SK-N-SH treated with all-trans-retinoic acid at 6 μM for 48 hours (cell line): ENCODE data around the gene MMP28.

Experiments used
- ARNTL ChIP-seq: fragments of 450-650 bp; formaldehyde crosslinking; IDR thresholded peaks from 2 replicates; pipeline ENCODE4 v1.5.0; 2020; ENCODE audit warnings: low read depth, mild to moderate bottlenecking, moderate library complexity, borderline replicate concordance
- CREB5 ChIP-seq: fragments of 250-450 bp; sonication (Bioruptor Pico); IDR thresholded peaks from 2 replicates; pipeline ENCODE4 v1.5.1; 2020; ENCODE audit warnings: low read depth, mild to moderate bottlenecking, moderate library complexity
- ESRRG ChIP-seq: fragments of 250-450 bp; sonication (Bioruptor Pico); IDR thresholded peaks from 2 replicates; pipeline ENCODE4 v1.6.1; 2021; ENCODE audit warnings: mild to moderate bottlenecking
- GLIS3 ChIP-seq: fragments of 250-450 bp; sonication (Bioruptor Pico); IDR thresholded peaks from 2 replicates; pipeline ENCODE4 v1.5.0; 2020; ENCODE audit warnings: mild to moderate bottlenecking, moderate library complexity
- PATZ1 ChIP-seq: fragments of 250-450 bp; sonication (Bioruptor Pico); IDR thresholded peaks from 2 replicates; pipeline ENCODE4 v1.8.0; 2020; ENCODE audit warnings: mild to moderate bottlenecking, moderate library complexity, borderline replicate concordance
- POU6F1 ChIP-seq: fragments of 250-450 bp; sonication (Bioruptor Pico); IDR thresholded peaks from 2 replicates; pipeline ENCODE4 v1.8.0; 2021; ENCODE audit warnings: low read depth, mild to moderate bottlenecking, moderate library complexity, borderline replicate concordance
- PPARA ChIP-seq: fragments of 250-450 bp; sonication (Bioruptor Pico); IDR thresholded peaks from 2 replicates; pipeline ENCODE4 v1.5.0; 2020; ENCODE audit warnings: mild to moderate bottlenecking, borderline replicate concordance
- SNAI2 ChIP-seq: fragments of 250-450 bp; sonication (Bioruptor Pico); IDR thresholded peaks from 2 replicates; pipeline ENCODE4 v1.5.0; 2020; ENCODE audit warnings: mild to moderate bottlenecking, moderate library complexity
- TCF4 ChIP-seq: fragments of 250-450 bp; sonication (Bioruptor Pico); IDR thresholded peaks from 2 replicates; pipeline ENCODE4 v1.8.0; 2021; ENCODE audit warnings: mild to moderate bottlenecking, moderate library complexity, borderline replicate concordance
- TSHZ2 ChIP-seq: fragments of 250-450 bp; sonication (Bioruptor Pico); IDR thresholded peaks from 2 replicates; pipeline ENCODE4 v1.5.0; 2020; ENCODE audit warnings: mild to moderate bottlenecking, moderate library complexity
- ZFP3 ChIP-seq: fragments of 250-450 bp; sonication (Bioruptor Pico); IDR thresholded peaks from 2 replicates; pipeline ENCODE4 v1.5.0; 2020; ENCODE audit warnings: mild to moderate bottlenecking, moderate library complexity
- ZFP30 ChIP-seq: fragments of 450-650 bp; formaldehyde crosslinking; IDR thresholded peaks from 2 replicates; pipeline ENCODE4 v1.5.0; 2022; ENCODE audit warnings: mild to moderate bottlenecking, moderate library complexity
- ZNF70 ChIP-seq: fragments of 450-650 bp; formaldehyde crosslinking; IDR thresholded peaks from 2 replicates; pipeline ENCODE4 v1.5.0; 2020; ENCODE audit warnings: mild to moderate bottlenecking, moderate library complexity
- ZNF8 ChIP-seq: fragments of 450-650 bp; formaldehyde crosslinking; IDR thresholded peaks from 2 replicates; pipeline ENCODE4 v1.5.0; 2020; ENCODE audit warnings: mild to moderate bottlenecking, moderate library complexity

GRCh38 chr17:35784895-35785294, 10.5 kb downstream of the MMP28 start:
- TF ChIP-seq PATZ1 (no peak), CREB5 (no peak), PPARA (CRISPR knock-in tag) (no peak), ZNF8 (no peak), POU6F1 (CRISPR knock-in tag) (no peak), ZNF70 (CRISPR knock-in tag) (no peak), ARNTL (CRISPR knock-in tag) (no peak), ZFP30 (CRISPR knock-in tag) (no peak), ZFP3 (CRISPR knock-in tag) (no peak), GLIS3 (no peak), TSHZ2 (CRISPR knock-in tag) (no peak), ESRRG (no peak), SNAI2 (CRISPR knock-in tag) (no peak), TCF4 (CRISPR knock-in tag) (no peak)
